H1 (cell line): ENCODE measurements around the gene RNF128. TPM values are rescaled to one million over a fixed set of nuclear protein-coding genes. Genes with fewer than 3 reads are reported as not detected.

Source experiments
- ASH2L ChIP-seq: fragments of 200-600, 300-600 bp; sonication (generic); IDR thresholded peaks from one replicate; pipeline ENCODE4 v1.7.1; 2017; ENCODE audit warnings: low read length
- EZH2 ChIP-seq: fragments of 200-600 bp; sonication (generic); IDR thresholded peaks from 2 replicates; pipeline ENCODE4 v1.7.1; 2012; ENCODE audit warnings: low read depth, mild to moderate bottlenecking, moderate library complexity, low read length, inconsistent platforms; ENCODE audit not compliant: severe bottlenecking
- FOSL1 ChIP-seq: IDR thresholded peaks from 2 replicates; pipeline ENCODE4 v1.6.1; 2011; ENCODE audit warnings: mild to moderate bottlenecking, low read depth, low read length, moderate library complexity; ENCODE audit not compliant: insufficient read depth
- GTF2F1 ChIP-seq: IDR thresholded peaks from 2 replicates; pipeline ENCODE4 v1.6.1; 2012; ENCODE audit warnings: low read depth, low read length, improper control_type of control experiment, borderline replicate concordance
- JUND ChIP-seq: IDR thresholded peaks from 2 replicates; pipeline ENCODE4 v1.6.1; 2011; ENCODE audit warnings: mild to moderate bottlenecking, improper control_type of control experiment, low read length
- POU5F1 ChIP-seq: IDR thresholded peaks from 2 replicates; pipeline ENCODE4 v1.6.1; 2011; ENCODE audit warnings: low read depth, mild to moderate bottlenecking, low read length, moderate library complexity
- RFX5 ChIP-seq: IDR thresholded peaks from 2 replicates; pipeline ENCODE4 v1.6.1; 2011; ENCODE audit warnings: low read depth, low read length, improper control_type of control experiment, borderline replicate concordance
- SIN3A ChIP-seq, 2 experiments: IDR thresholded peaks in 1 of 2; conservative IDR thresholded peaks in 1 of 2; 2 replicates each; pipeline ENCODE4 v1.6.1; 2011 to 2012; ENCODE audit warnings: low read length in 2 of 2, improper control_type of control experiment in 1 of 2, low read depth in 1 of 2, mild to moderate bottlenecking in 1 of 2
- SRF ChIP-seq: IDR thresholded peaks from 2 replicates; pipeline ENCODE4 v1.6.1; 2011; ENCODE audit warnings: mild to moderate bottlenecking, low read depth, low read length, moderate library complexity
- polyA plus RNA-seq, 7 experiments: library from polyadenylated mRNA; depleted of rRNA in 3 of 7; stranded (reverse) in 5 of 7; unstranded in 2 of 7; fragments of >200 nt in 5 of 7; fragments of 200-250 nt in 2 of 7; gene quantifications; 1 replicate in 5 of 7; 2 replicates in 1 of 7; 4 replicates in 1 of 7; pipeline versions ENCODE4 v1.2.1 to v1.2.3, GENCODE V29; 2011 to 2013; ENCODE audit warnings: missing spikeins in 2 of 7, mixed read lengths in 2 of 7
- total RNA-seq: library from RNA; stranded (reverse); fragmentation: NEBNext Ultra II Directional; extraction: Animal tissue kit (Norgen Biotek cat#: 25700); gene quantifications from 2 replicates; pipeline ENCODE4 v1.2.1, GENCODE V29; 2021
- TF ChIP-seq, protein P1 (sequence below): fragments of 300-600 bp; sonication (generic); IDR thresholded peaks from 2 replicates; pipeline ENCODE4 v1.7.1; 2012; ENCODE audit warnings: low read length, moderate library complexity, mild to moderate bottlenecking, inconsistent platforms; ENCODE audit not compliant: insufficient replicate concordance
- TF ChIP-seq, protein P2 (sequence below): IDR thresholded peaks from 2 replicates; pipeline ENCODE4 v1.6.1; 2012; ENCODE audit warnings: inconsistent platforms

Gene RNF128
- total and polyA plus RNA-seq, 2 of the 8 experiments (the other 6 are each of a cell fraction or from before 2014, with no cell fraction given), result 0.74 to 2.0 TPM

DNA sequence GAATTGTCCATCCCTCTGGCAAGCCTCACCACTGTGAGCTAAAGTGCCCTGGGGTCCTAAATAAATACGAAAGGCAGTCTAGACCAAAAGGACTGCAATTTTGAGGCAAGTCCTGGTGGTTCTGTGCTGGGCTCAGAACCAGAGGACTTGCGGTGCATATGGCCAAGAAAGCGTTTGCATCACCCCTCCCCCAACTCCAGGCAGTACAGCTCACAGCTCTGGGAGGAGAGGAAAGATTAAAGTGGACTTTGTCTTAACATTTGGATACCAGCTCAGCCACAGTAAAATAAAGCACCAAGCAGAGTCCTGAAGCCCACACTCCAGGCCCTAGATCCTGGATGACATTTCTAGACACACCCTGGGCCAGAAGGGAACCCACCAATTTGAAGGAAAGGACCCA is 24.9 kb downstream of the RNF128 start (continued):
- TF ChIP-seq, protein P1, sequence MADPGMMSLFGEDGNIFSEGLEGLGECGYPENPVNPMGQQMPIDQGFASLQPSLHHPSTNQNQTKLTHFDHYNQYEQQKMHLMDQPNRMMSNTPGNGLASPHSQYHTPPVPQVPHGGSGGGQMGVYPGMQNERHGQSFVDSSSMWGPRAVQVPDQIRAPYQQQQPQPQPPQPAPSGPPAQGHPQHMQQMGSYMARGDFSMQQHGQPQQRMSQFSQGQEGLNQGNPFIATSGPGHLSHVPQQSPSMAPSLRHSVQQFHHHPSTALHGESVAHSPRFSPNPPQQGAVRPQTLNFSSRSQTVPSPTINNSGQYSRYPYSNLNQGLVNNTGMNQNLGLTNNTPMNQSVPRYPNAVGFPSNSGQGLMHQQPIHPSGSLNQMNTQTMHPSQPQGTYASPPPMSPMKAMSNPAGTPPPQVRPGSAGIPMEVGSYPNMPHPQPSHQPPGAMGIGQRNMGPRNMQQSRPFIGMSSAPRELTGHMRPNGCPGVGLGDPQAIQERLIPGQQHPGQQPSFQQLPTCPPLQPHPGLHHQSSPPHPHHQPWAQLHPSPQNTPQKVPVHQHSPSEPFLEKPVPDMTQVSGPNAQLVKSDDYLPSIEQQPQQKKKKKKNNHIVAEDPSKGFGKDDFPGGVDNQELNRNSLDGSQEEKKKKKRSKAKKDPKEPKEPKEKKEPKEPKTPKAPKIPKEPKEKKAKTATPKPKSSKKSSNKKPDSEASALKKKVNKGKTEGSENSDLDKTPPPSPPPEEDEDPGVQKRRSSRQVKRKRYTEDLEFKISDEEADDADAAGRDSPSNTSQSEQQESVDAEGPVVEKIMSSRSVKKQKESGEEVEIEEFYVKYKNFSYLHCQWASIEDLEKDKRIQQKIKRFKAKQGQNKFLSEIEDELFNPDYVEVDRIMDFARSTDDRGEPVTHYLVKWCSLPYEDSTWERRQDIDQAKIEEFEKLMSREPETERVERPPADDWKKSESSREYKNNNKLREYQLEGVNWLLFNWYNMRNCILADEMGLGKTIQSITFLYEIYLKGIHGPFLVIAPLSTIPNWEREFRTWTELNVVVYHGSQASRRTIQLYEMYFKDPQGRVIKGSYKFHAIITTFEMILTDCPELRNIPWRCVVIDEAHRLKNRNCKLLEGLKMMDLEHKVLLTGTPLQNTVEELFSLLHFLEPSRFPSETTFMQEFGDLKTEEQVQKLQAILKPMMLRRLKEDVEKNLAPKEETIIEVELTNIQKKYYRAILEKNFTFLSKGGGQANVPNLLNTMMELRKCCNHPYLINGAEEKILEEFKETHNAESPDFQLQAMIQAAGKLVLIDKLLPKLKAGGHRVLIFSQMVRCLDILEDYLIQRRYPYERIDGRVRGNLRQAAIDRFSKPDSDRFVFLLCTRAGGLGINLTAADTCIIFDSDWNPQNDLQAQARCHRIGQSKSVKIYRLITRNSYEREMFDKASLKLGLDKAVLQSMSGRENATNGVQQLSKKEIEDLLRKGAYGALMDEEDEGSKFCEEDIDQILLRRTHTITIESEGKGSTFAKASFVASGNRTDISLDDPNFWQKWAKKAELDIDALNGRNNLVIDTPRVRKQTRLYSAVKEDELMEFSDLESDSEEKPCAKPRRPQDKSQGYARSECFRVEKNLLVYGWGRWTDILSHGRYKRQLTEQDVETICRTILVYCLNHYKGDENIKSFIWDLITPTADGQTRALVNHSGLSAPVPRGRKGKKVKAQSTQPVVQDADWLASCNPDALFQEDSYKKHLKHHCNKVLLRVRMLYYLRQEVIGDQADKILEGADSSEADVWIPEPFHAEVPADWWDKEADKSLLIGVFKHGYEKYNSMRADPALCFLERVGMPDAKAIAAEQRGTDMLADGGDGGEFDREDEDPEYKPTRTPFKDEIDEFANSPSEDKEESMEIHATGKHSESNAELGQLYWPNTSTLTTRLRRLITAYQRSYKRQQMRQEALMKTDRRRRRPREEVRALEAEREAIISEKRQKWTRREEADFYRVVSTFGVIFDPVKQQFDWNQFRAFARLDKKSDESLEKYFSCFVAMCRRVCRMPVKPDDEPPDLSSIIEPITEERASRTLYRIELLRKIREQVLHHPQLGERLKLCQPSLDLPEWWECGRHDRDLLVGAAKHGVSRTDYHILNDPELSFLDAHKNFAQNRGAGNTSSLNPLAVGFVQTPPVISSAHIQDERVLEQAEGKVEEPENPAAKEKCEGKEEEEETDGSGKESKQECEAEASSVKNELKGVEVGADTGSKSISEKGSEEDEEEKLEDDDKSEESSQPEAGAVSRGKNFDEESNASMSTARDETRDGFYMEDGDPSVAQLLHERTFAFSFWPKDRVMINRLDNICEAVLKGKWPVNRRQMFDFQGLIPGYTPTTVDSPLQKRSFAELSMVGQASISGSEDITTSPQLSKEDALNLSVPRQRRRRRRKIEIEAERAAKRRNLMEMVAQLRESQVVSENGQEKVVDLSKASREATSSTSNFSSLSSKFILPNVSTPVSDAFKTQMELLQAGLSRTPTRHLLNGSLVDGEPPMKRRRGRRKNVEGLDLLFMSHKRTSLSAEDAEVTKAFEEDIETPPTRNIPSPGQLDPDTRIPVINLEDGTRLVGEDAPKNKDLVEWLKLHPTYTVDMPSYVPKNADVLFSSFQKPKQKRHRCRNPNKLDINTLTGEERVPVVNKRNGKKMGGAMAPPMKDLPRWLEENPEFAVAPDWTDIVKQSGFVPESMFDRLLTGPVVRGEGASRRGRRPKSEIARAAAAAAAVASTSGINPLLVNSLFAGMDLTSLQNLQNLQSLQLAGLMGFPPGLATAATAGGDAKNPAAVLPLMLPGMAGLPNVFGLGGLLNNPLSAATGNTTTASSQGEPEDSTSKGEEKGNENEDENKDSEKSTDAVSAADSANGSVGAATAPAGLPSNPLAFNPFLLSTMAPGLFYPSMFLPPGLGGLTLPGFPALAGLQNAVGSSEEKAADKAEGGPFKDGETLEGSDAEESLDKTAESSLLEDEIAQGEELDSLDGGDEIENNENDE, result no peak
- TF ChIP-seq GTF2F1 (no peak), EZH2 (no peak), FOSL1 (no peak), SRF (no peak), SIN3A (conservative IDR thresholded peaks at IDR 0.05 in 1 of 2, IDR thresholded peaks at IDR 0.05 in 1 of 2; ENCODE audit: low read depth in 1 of 2, low read length in 2 of 2) (no peak), RFX5 (no peak), JUND (no peak), ASH2L (no peak), POU5F1 (no peak)
- TF ChIP-seq, protein P2, sequence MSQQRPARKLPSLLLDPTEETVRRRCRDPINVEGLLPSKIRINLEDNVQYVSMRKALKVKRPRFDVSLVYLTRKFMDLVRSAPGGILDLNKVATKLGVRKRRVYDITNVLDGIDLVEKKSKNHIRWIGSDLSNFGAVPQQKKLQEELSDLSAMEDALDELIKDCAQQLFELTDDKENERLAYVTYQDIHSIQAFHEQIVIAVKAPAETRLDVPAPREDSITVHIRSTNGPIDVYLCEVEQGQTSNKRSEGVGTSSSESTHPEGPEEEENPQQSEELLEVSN, result no peak
